Stimulated activated CD8-positive, alpha-beta memory T cell treated with anti-CD3 and anti-CD28 coated beads, Interleukin-15, amount 100 ng/mL, for 4 hours (primary cell): ENCODE measurements around the gene ARHGEF16.
A peak's percentile ranks its signal among the peaks of the same experiment; 100 is the strongest.

ENCODE experiments used
- DNase-seq, 2 donors: peaks; one replicate each; pipeline ENCODE4 v3.0.0-alpha.2; 2020; ENCODE audit warnings: low read depth in 2 of 2

ARHGEF16 gene

GRCh38 chr1:3438661-3439180 lies 15.7 kb upstream of the ARHGEF16 start:
- DNase-seq: no peak

DNA sequence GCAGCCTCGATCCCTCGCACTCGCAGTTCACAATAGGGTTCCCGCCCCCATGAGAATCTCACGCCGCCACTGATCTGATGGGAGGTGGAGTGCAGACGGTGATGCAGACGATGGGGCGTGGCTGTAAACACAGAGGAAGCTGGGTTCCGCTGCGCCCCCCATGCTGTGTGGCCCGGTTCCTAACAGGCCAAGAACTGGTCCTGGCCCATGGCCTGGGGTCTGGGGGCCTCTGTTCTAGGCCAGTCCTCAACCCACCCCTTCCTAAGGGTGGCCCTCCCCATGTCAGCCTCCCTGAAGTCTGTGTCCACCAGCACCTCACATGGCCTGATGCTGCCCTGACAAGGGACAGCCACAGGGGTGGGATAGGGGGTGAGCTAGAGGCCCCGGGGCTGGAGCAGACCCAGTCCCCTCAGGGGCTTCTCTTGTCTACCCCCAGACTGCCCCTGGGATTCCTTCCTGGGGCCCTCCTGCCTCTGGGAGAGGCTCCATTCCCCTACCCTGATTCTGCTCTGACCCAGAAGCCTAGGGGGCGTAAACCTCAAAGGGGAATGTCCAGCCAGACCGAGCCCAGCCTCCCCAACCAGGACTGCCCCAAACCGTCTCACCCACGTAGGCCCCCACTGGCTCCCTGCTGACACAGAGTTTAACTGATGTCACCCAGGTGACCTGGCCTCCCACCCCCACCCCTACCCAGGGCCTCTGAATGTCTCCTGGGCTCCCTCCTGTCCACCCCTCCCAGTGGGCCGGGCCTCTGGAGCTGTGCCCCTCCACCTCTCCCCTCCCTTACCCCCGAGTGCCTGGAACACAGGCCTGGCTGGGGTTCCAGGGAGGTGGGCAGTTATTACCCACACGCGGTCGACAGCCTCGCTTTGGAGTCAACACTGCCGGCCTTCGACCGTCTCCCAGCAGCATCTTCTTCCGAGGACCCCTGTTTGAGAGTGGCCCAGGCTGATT lies 14.8 kb upstream of the ARHGEF16 start:
- DNase-seq: no peak

- DNase-seq: no peak
These were observed 14.2 kb upstream of the ARHGEF16 start for GRCh38 chr1:3440300-3440681.

- DNase-seq: no peak
These were observed 13.6 kb upstream of the ARHGEF16 start for GRCh38 chr1:3440711-3441409.

DNA sequence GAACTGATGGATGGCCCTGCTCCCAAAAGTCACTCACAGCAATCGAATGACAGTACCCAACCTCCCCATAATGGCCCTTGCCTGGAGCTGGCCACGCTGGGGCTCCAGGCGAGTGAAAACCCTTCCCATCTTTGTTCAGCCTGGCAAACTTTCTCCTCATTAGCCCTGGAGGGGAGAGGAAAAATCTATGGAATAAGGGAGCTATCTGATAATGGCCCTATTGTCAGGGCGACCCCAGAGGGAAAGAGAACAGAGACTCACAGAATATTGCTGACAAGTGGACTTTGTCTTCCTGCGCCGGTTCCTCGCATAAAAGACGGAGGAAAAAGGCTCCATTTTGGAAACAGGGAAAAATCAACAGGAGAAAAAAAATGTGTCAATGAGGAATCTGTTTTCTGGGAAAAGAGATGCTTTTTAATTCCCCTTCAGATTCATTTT lies 13.0 kb upstream of the ARHGEF16 start:
- DNase-seq: no peak

GRCh38 chr1:3441880-3442279 lies 12.6 kb upstream of the ARHGEF16 start:
- DNase-seq: no peak

GRCh38 chr1:3442331-3442730 lies 12.1 kb upstream of the ARHGEF16 start:
- DNase-seq: no peak

DNA sequence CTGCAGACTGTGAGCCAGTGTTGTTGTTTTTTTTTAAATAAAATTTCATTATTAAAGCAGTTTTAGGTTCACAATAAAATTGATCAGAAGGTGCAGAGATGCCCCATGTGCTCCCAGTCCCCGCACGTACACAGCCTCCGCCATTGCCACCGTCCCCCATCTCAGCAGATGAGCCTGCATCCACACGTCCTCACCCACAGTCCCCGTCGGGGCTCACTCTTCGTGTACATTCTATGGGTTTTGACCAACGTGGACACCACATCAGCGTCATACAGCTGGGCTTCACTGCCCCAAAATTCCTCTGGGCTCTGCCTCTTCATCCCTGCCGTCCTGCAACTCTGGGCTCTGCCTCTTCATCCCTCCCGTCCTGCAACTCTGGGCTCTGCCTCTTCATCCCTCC lies 11.6 kb upstream of the ARHGEF16 start:
- no peak for DNase-seq

DNA sequence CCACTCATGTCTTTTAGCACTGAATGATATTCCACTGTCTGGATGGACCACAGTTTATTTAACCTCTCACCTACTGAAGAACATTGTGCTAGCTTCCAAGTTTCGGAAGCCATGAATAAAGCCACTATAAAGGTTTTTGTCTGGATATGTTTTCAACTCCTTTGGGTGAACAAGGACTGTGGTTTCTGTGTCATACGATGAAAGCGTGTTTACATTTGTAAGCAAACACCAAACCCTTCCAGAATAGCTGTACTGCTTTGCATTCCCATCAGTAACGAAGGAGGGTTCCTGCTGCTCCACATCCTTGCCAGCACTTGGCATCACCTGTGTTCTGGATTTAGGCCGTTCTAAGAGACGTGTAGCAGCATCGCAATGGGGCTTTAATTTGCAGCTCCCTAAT lies 10.7 kb upstream of the ARHGEF16 start:
- DNase-seq: no peak

DNA sequence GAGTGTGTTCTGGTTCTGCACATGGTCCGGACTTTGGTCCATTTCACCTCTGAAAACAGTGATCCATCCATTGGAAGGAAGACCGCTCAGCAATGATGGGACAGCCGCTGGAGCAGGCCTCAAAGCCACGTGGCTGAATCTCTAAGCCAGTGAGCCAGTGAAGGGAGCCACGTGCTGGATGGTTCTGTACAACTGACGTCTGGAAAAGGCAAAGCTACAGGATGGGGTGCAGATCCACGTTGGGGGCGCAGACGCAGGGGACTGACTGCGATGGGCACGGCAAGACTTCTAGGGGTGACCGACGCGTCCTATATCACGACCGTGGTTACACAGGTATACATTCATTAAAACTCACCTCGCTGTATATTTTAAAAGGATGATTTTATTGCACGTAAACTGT lies 10.2 kb upstream of the ARHGEF16 start:
- DNase-seq: no peak

GRCh38 chr1:3444736-3445135 lies 9.7 kb upstream of the ARHGEF16 start:
- DNase-seq: no peak

DNA sequence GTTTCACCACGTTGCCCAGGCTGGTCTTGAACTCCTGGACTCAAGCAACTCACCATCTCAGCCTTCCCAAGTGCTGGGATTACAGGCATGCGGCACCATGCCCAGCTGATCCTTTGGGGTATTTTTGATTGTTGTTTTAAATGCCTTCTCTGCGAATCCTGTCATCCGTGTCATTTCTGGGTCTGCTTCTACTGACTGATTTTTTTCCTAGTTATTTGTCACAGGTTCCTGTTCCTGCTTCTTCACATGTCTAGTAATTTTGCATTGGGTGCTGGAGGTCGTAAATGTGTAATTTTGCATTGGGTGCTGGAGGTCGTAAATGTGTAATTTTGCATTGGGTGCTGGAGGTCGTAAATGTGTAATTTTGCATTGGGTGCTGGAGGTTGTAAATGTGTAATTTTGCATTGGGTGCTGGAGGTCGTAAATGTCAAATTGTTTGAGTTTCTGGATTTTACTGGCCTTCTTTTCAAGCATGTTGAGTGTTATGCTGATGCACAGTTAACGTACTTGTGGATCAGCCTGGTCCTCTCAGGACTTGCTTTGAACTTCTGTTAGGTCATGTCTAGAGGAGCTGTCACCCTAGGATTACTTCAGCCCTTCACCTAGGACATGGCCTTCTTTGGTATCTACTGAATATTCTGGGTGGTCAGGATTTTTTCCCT lies 4.1 kb upstream of the ARHGEF16 start:
- no peak for DNase-seq

GRCh38 chr1:3450983-3451382 lies 3.5 kb upstream of the ARHGEF16 start:
- DNase-seq: no peak

DNA sequence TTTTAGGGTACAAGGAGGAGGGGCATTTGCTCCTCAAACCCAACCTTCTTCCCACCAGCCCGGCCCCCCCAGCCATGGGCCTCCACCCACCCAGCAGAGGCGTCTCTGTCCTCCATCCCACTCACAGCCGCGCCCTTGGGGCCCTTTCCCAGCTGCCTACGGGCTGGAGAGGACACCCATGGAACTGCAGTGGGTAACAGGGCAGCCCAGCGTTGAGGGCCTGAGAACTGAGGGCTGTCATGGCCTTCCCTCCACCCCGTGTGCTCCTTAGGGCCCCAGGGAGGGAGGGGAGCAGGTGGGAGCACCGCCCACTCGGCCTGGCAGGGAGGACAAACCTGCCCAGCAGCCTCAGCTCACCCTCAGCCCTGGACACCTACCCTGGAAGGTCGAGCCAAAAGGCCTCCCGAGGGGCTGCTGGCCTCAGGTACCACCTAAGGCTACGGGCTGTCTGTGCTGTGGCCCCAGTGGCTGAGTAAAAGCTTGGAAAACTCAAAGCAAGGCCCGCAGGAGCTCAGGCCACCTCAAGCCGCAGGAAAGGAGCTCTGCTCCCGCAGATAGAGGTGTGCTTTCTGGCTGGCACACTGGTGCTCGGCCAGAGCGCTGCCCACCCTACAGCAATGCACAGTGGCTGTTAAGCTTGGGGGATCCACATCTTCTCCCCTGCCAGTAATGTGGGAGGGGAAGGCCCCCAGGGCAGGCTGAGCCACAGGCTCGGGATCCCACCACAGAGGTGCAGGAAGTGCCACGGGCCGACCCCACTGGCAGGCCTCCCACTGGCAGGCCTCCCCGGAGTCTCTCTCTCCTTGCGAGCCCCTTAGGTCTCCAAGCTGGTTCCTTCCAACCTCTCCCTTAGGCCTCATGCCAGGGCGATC lies 2.2 kb upstream of the ARHGEF16 start:
- DNase-seq: no peak

DNA sequence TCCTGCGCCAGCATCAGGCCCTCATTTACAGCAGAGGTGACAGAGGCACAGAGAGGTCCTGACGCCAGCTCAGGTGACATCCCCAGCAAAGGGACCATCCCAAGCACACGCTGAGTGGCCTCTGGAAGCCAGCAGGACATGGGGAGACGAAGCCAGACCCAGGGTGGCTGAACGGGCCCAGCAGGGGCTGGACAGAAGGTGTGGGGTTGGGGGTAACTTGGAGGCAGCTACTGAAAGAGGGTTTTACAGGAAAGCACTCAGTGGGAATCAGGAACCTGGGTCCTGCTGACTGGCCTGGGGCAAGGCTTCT lies 1.6 kb upstream of the ARHGEF16 start:
- DNase-seq: no peak

DNA sequence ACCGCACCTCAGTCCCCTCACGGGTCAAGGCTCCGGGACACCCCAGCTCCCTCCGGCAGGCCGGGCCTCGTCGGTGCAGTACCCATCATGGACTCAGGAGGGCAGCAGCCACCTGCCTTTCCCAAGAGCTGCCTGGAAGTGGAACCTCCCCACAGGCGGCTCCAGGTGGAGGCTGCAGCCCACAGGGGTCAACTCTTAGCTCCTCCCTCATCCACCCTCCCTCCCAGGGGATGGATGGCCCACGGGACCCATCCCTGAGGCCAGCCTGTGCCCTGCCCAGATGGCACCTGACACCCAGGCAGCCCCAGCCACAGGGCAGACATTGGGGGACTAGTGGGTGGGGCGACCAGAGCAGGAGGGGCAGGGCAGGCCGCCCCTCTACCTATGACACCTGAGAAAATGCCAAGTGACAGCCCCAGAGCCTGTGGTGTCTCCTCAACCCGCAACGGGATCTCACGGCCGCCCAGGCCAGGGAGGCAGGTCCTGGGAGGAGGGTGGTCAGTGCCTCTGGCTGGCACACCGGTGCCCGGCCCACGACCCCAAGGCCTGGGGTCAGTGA lies 1.2 kb upstream of the ARHGEF16 start:
- peak; percentile 40 to 44 for DNase-seq

GRCh38 chr1:3454811-3455618 lies 550 bp downstream of the ARHGEF16 start:
- no peak for DNase-seq

- no peak for DNase-seq
These were observed 1.4 kb downstream of the ARHGEF16 start for GRCh38 chr1:3455670-3456448.

DNA sequence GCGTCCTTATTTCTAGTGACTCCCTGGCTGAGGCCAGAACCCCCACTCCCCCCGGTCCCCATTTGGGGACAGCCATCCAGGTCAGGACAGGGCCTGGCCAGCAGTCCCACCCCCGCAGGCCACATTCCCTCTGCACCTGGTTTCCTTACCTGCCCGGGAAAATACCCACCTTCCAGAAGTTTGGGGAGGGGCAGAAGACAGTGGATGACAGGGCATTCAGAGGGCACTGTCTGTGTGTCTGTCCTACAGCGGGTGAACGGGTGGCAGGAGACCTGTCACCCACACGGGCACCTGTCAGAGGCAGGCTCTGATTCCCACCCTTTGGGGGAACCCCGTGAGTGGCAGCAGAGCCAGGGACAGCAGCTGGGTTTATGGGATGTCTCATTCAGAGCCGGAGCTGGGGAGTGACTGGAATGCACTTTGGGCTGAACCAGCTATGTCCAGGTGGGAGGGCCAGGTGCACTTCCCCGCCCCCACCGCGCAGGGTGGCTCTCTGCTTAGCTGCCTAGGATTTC lies 2.0 kb downstream of the ARHGEF16 start:
- DNase-seq: no peak
